Measurements from ENCODE around the gene TRANK1. TPM values are rescaled to one million over a fixed set of nuclear protein-coding genes. Genes with fewer than 3 reads are reported as not detected.

TRANK1 gene
- total RNA-seq, 1 experiment from 2014 or later: 1.1 TPM

DNA sequence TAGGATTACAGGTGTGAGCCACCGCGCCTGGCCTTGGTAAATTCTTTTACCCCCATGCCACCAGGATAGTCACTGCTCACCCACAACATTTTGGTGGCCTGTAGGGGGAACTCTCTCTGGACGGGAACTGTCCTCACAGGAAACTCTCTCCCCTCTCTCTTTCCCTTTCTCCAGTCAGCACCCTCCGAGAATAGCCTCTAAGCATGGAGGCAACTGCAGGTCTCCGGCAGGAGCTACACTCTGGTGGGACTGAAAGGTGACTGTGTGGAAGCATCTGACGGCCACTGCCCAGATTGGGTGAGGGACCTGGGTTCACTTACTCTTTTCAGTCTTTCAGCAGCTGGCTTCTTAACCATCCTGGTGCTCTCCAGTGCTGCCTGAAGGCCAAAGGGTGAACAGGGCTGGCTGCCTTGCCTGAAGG, 21.3 kb downstream of the TRANK1 start:
- peak; percentile 57; the same call in 1 of the 2 replicates for ATAC-seq
- ChIA-PET RAD21 (ENCODE audit: low non-redundant PET in 1 of 2, low total read pairs in 2 of 2, uncharacterized antibody in 2 of 2, unreplicated experiment in 2 of 2) (no interaction called here), POLR2A (no interaction called here), CTCF (no interaction called here)
- no peak for DNase-seq (ENCODE audit: low read depth, low spot score)
- TF ChIP-seq EGR1 (IDR thresholded peaks at IDR 0.05; ENCODE audit: low read depth) (no peak), ZFX (IDR thresholded peaks at IDR 0.05) (no peak), SP1 (IDR thresholded peaks at IDR 0.05; ENCODE audit: low read depth) (no peak)
- TF ChIP-seq, protein P1, sequence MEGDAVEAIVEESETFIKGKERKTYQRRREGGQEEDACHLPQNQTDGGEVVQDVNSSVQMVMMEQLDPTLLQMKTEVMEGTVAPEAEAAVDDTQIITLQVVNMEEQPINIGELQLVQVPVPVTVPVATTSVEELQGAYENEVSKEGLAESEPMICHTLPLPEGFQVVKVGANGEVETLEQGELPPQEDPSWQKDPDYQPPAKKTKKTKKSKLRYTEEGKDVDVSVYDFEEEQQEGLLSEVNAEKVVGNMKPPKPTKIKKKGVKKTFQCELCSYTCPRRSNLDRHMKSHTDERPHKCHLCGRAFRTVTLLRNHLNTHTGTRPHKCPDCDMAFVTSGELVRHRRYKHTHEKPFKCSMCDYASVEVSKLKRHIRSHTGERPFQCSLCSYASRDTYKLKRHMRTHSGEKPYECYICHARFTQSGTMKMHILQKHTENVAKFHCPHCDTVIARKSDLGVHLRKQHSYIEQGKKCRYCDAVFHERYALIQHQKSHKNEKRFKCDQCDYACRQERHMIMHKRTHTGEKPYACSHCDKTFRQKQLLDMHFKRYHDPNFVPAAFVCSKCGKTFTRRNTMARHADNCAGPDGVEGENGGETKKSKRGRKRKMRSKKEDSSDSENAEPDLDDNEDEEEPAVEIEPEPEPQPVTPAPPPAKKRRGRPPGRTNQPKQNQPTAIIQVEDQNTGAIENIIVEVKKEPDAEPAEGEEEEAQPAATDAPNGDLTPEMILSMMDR (IDR thresholded peaks at IDR 0.05 in 2 of 3, conservative IDR thresholded peaks at IDR 0.05 in 1 of 3; ENCODE audit: borderline replicate concordance in 1 of 3, insufficient read depth in 1 of 3, low read depth in 2 of 3, low read length in 2 of 3): 0 out of 6 replicates have a peak, but pooled peaks of 2 of the 3 experiments have one; percentile 1 to 6
- H3K9ac ChIP-seq (ENCODE audit: low read length): no peak overlapping the region
- H3K9me3 ChIP-seq (ENCODE audit: control insufficient read depth in 1 of 2, insufficient read depth in 1 of 2, low read depth in 1 of 2, low read length in 2 of 2): no peaks in the 10 kb centered on the region
- H3K4me1 ChIP-seq (ENCODE audit: control insufficient read depth in 1 of 2, insufficient read depth in 2 of 2, low read length in 2 of 2): no peaks in the 10 kb centered on the region
- no peak overlapping the region for H3K4me2 ChIP-seq (ENCODE audit: low read length)
- BruUV-seq (replicated peaks): no TSS peak
- H3K27me3 ChIP-seq (ENCODE audit: insufficient read depth, low read length): no peaks in the 10 kb centered on the region
- no peak overlapping the region for H3K27ac ChIP-seq (ENCODE audit: low read depth, low read length)
- no peak overlapping the region for H2AFZ ChIP-seq (ENCODE audit: low read depth, low read length, poor library complexity, severe bottlenecking)
- H4K20me1 ChIP-seq (ENCODE audit: insufficient read depth): no peaks in the 10 kb centered on the region
- no peaks in the 10 kb centered on the region for H3K9me2 ChIP-seq (ENCODE audit: insufficient read depth)
- H3K4me3 ChIP-seq (replicated peaks in 1 of 2; ENCODE audit: low read depth in 1 of 2, low read length in 2 of 2): no peak overlapping the region
- intact Hi-C loops (cut with micrococcal nuclease): no loop called here
- H3K79me2 ChIP-seq (ENCODE audit: insufficient read depth, low read length): no peaks in the 10 kb centered on the region
- no peaks in the 10 kb centered on the region for H3K36me3 ChIP-seq (ENCODE audit: control insufficient read depth in 1 of 2, insufficient read depth in 2 of 2, low read length in 2 of 2)

DNA sequence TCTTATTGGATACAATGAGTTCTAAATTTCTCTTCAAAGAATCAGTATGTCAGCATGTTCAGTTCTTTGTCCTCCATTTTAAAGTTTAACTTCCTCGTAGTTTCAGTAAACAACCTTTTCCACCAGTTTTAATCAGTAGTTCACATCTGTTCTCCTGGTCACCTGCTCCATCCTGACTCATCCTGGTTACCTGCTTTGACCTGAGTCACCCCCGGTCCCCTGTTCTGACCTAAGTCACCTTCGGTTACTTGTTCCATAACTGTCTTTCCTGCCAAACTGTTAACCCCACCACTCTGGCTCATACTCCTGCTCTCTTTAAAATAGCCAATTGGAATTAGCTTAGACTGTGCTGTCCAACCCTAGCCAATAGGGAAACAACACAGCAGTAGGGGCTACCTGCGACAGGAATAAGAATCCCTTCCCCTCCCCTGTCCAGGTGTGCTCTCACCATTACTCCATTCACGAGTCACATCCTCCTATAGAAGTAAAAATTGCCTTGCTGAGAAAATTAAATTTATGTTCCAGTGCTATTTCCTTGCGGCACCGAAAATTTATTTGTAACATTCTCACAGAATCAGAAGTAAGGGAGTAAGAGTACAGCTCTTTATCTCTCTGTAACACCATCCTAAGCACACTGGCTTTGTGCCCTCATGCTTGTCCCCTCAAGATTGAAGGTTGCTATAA, 23.8 kb downstream of the TRANK1 start:
- ChIA-PET POLR2A (no interaction called here), RAD21 (ENCODE audit: low non-redundant PET in 1 of 2, low total read pairs in 2 of 2, uncharacterized antibody in 2 of 2, unreplicated experiment in 2 of 2) (no interaction called here), CTCF (no interaction called here)
- Histone ChIP-seq H4K20me1 (ENCODE audit: insufficient read depth) (no peaks in the 10 kb centered on the region), H3K4me3 (replicated peaks in 1 of 2; ENCODE audit: low read depth in 1 of 2, low read length in 2 of 2) (no peak overlapping the region), H3K4me2 (ENCODE audit: low read length) (no peak overlapping the region), H3K9me3 (ENCODE audit: control insufficient read depth in 1 of 2, insufficient read depth in 1 of 2, low read depth in 1 of 2, low read length in 2 of 2) (no peaks in the 10 kb centered on the region), H3K4me1 (ENCODE audit: control insufficient read depth in 1 of 2, insufficient read depth in 2 of 2, low read length in 2 of 2) (no peaks in the 10 kb centered on the region), H3K27ac (ENCODE audit: low read depth, low read length) (no peak overlapping the region), H3K79me2 (ENCODE audit: insufficient read depth, low read length) (no peaks in the 10 kb centered on the region), H3K27me3 (ENCODE audit: insufficient read depth, low read length) (no peaks in the 10 kb centered on the region), H3K9me2 (ENCODE audit: insufficient read depth) (no peaks in the 10 kb centered on the region), H3K36me3 (ENCODE audit: control insufficient read depth in 1 of 2, insufficient read depth in 2 of 2, low read length in 2 of 2) (no peaks in the 10 kb centered on the region), H3K9ac (ENCODE audit: low read length) (no peak overlapping the region), H2AFZ (ENCODE audit: low read depth, low read length, poor library complexity, severe bottlenecking) (no peak overlapping the region)
- DNase-seq (ENCODE audit: low read depth, low spot score): no peak
- no TSS peak for BruUV-seq (replicated peaks)
- ATAC-seq: no peak
- intact Hi-C loops (cut with micrococcal nuclease): no loop called here
- TF ChIP-seq RAD21 (IDR thresholded peaks at IDR 0.05; ENCODE audit: low read depth) (no peak), POLR2AphosphoS5 (IDR thresholded peaks at IDR 0.05; ENCODE audit: low read depth, low read length) (no peak), ELF1 (IDR thresholded peaks at IDR 0.05; ENCODE audit: borderline replicate concordance, low read depth) (no peak), TCF7L2 (IDR thresholded peaks at IDR 0.05; ENCODE audit: borderline replicate concordance, extremely low read depth, insufficient read depth, insufficient read length) (no peak), CEBPB (IDR thresholded peaks at IDR 0.05; ENCODE audit: low read depth) (no peak), EZH2 (IDR thresholded peaks at IDR 0.05) (no peak), CBX3 (IDR thresholded peaks at IDR 0.05; ENCODE audit: low read depth) (no peak), YY1 (IDR thresholded peaks at IDR 0.05; ENCODE audit: extremely low read depth, insufficient replicate concordance, low read depth, low read length) (no peak), ZFX (IDR thresholded peaks at IDR 0.05) (no peak)
- TF ChIP-seq, protein P2, sequence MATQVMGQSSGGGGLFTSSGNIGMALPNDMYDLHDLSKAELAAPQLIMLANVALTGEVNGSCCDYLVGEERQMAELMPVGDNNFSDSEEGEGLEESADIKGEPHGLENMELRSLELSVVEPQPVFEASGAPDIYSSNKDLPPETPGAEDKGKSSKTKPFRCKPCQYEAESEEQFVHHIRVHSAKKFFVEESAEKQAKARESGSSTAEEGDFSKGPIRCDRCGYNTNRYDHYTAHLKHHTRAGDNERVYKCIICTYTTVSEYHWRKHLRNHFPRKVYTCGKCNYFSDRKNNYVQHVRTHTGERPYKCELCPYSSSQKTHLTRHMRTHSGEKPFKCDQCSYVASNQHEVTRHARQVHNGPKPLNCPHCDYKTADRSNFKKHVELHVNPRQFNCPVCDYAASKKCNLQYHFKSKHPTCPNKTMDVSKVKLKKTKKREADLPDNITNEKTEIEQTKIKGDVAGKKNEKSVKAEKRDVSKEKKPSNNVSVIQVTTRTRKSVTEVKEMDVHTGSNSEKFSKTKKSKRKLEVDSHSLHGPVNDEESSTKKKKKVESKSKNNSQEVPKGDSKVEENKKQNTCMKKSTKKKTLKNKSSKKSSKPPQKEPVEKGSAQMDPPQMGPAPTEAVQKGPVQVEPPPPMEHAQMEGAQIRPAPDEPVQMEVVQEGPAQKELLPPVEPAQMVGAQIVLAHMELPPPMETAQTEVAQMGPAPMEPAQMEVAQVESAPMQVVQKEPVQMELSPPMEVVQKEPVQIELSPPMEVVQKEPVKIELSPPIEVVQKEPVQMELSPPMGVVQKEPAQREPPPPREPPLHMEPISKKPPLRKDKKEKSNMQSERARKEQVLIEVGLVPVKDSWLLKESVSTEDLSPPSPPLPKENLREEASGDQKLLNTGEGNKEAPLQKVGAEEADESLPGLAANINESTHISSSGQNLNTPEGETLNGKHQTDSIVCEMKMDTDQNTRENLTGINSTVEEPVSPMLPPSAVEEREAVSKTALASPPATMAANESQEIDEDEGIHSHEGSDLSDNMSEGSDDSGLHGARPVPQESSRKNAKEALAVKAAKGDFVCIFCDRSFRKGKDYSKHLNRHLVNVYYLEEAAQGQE (IDR thresholded peaks at IDR 0.05; ENCODE audit: low read depth): no peak
- TF ChIP-seq, protein P3, sequence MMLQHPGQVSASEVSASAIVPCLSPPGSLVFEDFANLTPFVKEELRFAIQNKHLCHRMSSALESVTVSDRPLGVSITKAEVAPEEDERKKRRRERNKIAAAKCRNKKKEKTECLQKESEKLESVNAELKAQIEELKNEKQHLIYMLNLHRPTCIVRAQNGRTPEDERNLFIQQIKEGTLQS (IDR thresholded peaks at IDR 0.05): no peak
- TF ChIP-seq, protein P4, sequence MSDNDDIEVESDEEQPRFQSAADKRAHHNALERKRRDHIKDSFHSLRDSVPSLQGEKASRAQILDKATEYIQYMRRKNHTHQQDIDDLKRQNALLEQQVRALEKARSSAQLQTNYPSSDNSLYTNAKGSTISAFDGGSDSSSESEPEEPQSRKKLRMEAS (IDR thresholded peaks at IDR 0.05): no peak
